WERI-Rb-1 (cell line): ENCODE data around the gene TSGA10.
"Not testable (repeated sequence)": the region's sequence is repeated elsewhere in the genome, so short reads cannot be mapped to it uniquely, and the experiment has no call there.

Experiments used
- DNase-seq: peaks from one replicate; pipeline ENCODE4 v3.0.0-alpha.2; 2020
- H3K27ac ChIP-seq: fragments of 250-450 bp; sonication (Bioruptor Pico); 2 replicates; pipeline ENCODE4 v1.5.1; 2020; ENCODE audit warnings: mild to moderate bottlenecking, moderate library complexity
- H3K27me3 ChIP-seq: fragments of 250-450 bp; sonication (Bioruptor Pico); 2 replicates; pipeline ENCODE4 v1.5.1; 2021; ENCODE audit warnings: mild to moderate bottlenecking, low read depth, moderate library complexity; ENCODE audit not compliant: insufficient read depth, severe bottlenecking
- H3K36me3 ChIP-seq: fragments of 250-450 bp; sonication (Bioruptor Pico); 2 replicates; pipeline ENCODE4 v1.5.1; 2020; ENCODE audit warnings: mild to moderate bottlenecking, moderate library complexity
- H3K4me3 ChIP-seq: 2 replicates; pipeline ENCODE4 v1.5.1; 2011; ENCODE audit warnings: low read depth, mild to moderate bottlenecking, control low read depth, low read length
- H3K9me3 ChIP-seq: fragments of 250-450 bp; sonication (Bioruptor Pico); 2 replicates; pipeline ENCODE4 v1.5.1; 2021; ENCODE audit warnings: mild to moderate bottlenecking, moderate library complexity; ENCODE audit not compliant: severe bottlenecking
- CTCF ChIP-seq: IDR thresholded peaks from 2 replicates; pipeline ENCODE4 v1.5.1; 2011; ENCODE audit warnings: low read depth, mild to moderate bottlenecking, control low read depth, inconsistent platforms, low read length

Gene TSGA10

GRCh38 chr2:99141110-99142108 lies 13.3 kb downstream of the TSGA10 start, which contains the start of gene C2orf15:
C2orf15 (plus strand) TSS chr2:99141707; CDS start chr2:99150559, 8,852 bp downstream.
- Histone ChIP-seq H3K27ac (peak within 1 kb of the TSS; percentile 63), H3K4me3 (peak within 1 kb of the TSS; percentile 44), H3K36me3 (no peaks in the 10 kb centered on the region), H3K9me3 (no peaks in the 10 kb centered on the region), H3K27me3 (no peaks in the 10 kb centered on the region)
- DNase-seq = peak; percentile 97
- no peak for TF ChIP-seq CTCF

- TF ChIP-seq CTCF = no peak
- Histone ChIP-seq H3K27ac (peak overlapping the region; percentile 63), H3K9me3 (no peaks in the 10 kb centered on the region), H3K27me3 (no peaks in the 10 kb centered on the region), H3K36me3 (no peaks in the 10 kb centered on the region), H3K4me3 (peak overlapping the region; percentile 44)
- no peak for DNase-seq
Measured at GRCh38 chr2:99140860-99141109, 14.0 kb downstream of the TSGA10 start.

GRCh38 chr2:99140056-99140859 lies 14.5 kb downstream of the TSGA10 start:
- no peak for DNase-seq
- Histone ChIP-seq H3K9me3 (no peaks in the 10 kb centered on the region), H3K27me3 (no peaks in the 10 kb centered on the region), H3K27ac (peak overlapping the region; percentile 63), H3K4me3 (peak overlapping the region; percentile 44), H3K36me3 (no peaks in the 10 kb centered on the region)
- TF ChIP-seq CTCF = no peak

- TF ChIP-seq CTCF = no peak
- Histone ChIP-seq H3K27me3 (no peaks in the 10 kb centered on the region), H3K4me3 (no peak overlapping the region), H3K9me3 (peaks cover 2% of the 10 kb centered on the region), H3K36me3 (no peaks in the 10 kb centered on the region), H3K27ac (no peak overlapping the region)
- DNase-seq = no peak
Measured at GRCh38 chr2:99139003-99139402, 15.7 kb downstream of the TSGA10 start.

GRCh38 chr2:99135044-99135556 lies 19.6 kb downstream of the TSGA10 start:
- H3K36me3 ChIP-seq, H3K27me3 ChIP-seq, H3K27ac ChIP-seq: not testable (repeated sequence)

GRCh38 chr2:99127981-99128380 lies 26.8 kb downstream of the TSGA10 start:
- no peaks in the 10 kb centered on the region for H3K27me3 ChIP-seq
- peaks cover 2% of the 10 kb centered on the region for H3K9me3 ChIP-seq
- no peak for TF ChIP-seq CTCF
- no peak for DNase-seq
- no peak overlapping the region for H3K4me3 ChIP-seq
- H3K27ac ChIP-seq = no peak overlapping the region
- H3K36me3 ChIP-seq = peaks cover 8% of the 10 kb centered on the region

More at GRCh38 chr2:99135044-99135556, 19.6 kb downstream of the TSGA10 start:
- H3K9me3 ChIP-seq, DNase-seq, H3K4me3 ChIP-seq: not testable (repeated sequence)
